Spinal cord (tissue), 10 donors: Measurements from ENCODE around the gene CROCC2. TPM values are rescaled to one million over a fixed set of nuclear protein-coding genes. Genes with fewer than 3 reads are reported as not detected.

Experiments
- DNase-seq, 6 donors: peaks; one replicate each; pipeline versions ENCODE4 v3.0.0 to v3.0.0-alpha.2; 2013 to 2015; ENCODE audit warnings: low spot score in 6 of 6, low read depth in 4 of 6
- H3K27ac ChIP-seq: one replicate; pipeline ENCODE4 v1.5.1; 2013; ENCODE audit warnings: low read depth, low read length, control low read depth
- H3K27me3 ChIP-seq: one replicate; pipeline ENCODE4 v1.6.1; 2013; ENCODE audit warnings: low read length; ENCODE audit not compliant: control insufficient read depth, insufficient read depth
- H3K36me3 ChIP-seq: one replicate; pipeline ENCODE4 v1.6.1; 2013; ENCODE audit warnings: low read length; ENCODE audit not compliant: control insufficient read depth, insufficient read depth
- H3K4me1 ChIP-seq: one replicate; pipeline ENCODE4 v1.6.1; 2013; ENCODE audit warnings: low read length; ENCODE audit not compliant: control insufficient read depth, insufficient read depth
- H3K4me3 ChIP-seq: one replicate; pipeline ENCODE4 v1.5.1; 2013; ENCODE audit warnings: low read depth, low read length, control low read depth
- H3K9me3 ChIP-seq: one replicate; pipeline ENCODE4 v1.6.1; 2013; ENCODE audit warnings: low read length; ENCODE audit not compliant: control insufficient read depth, insufficient read depth
- WGBS: methylation state at CpG from one replicate; pipeline ENCODE4 v1.1.5; 2013; ENCODE audit warnings: missing lambda C conversion rate; ENCODE audit not compliant: insufficient coverage; 5-methylcytosine and 5-hydroxymethylcytosine counted together
- polyA plus RNA-seq, 2 donors: library from polyadenylated mRNA; unstranded; fragments of 120-200 nt; gene quantifications; one replicate each; pipeline ENCODE4 v1.2.1, GENCODE V29; 2013; ENCODE audit not compliant: insufficient read length in 2 of 2
- total RNA-seq, 2 donors: library from RNA; depleted of rRNA in 1 of 2; stranded (reverse); fragments of 120-200 nt in 1 of 2; fragments of >200 nt in 1 of 2; gene quantifications; one replicate each; pipeline versions ENCODE4 v1.2.3 to v1.2.4, GENCODE V29; 2013 to 2014
- donor health status: healthy.

The CROCC2 gene
- total and polyA plus RNA-seq, 4 donors, result 0.30 to 4.4 (median 3.0) TPM

- Histone ChIP-seq H3K36me3 (peaks cover 8% of the 10 kb centered on the region), H3K27ac (no peak overlapping the region), H3K9me3 (no peaks in the 10 kb centered on the region), H3K4me1 (peaks cover 63% of the 10 kb centered on the region), H3K27me3 (no peaks in the 10 kb centered on the region), H3K4me3 (no peak overlapping the region)
- 78% methylated on average over 27 of the region's 27 CpGs for WGBS
- peak in 2 of 6 donors; percentile 62 to 64 for DNase-seq
Measured at GRCh38 chr2:240960971-240961876, 55.1 kb downstream of the CROCC2 start.

- H3K36me3 ChIP-seq, result peaks cover 8% of the 10 kb centered on the region
- peaks cover 56% of the 10 kb centered on the region for H3K4me1 ChIP-seq
- H3K4me3 ChIP-seq, result no peak overlapping the region
- H3K9me3 ChIP-seq, result no peaks in the 10 kb centered on the region
- H3K27ac ChIP-seq, result peak overlapping the region; percentile 25
- DNase-seq, result peak in 1 of 6 donors; percentile 48
- WGBS, result 87% methylated on average over 7 of the region's 12 CpGs
- no peaks in the 10 kb centered on the region for H3K27me3 ChIP-seq
Measured at GRCh38 chr2:240961910-240962299, 55.8 kb downstream of the CROCC2 start.

- H3K36me3 ChIP-seq, result peaks cover 8% of the 10 kb centered on the region
- WGBS, result 30% methylated on average over 23 of the region's 29 CpGs
- peaks cover 50% of the 10 kb centered on the region for H3K4me1 ChIP-seq
- DNase-seq, result peak in 2 of 6 donors; percentile 61 to 86
- no peak overlapping the region for H3K4me3 ChIP-seq
- H3K27me3 ChIP-seq, result no peaks in the 10 kb centered on the region
- H3K9me3 ChIP-seq, result no peaks in the 10 kb centered on the region
- peak overlapping the region; percentile 76 for H3K27ac ChIP-seq
Measured at GRCh38 chr2:240962300-240963064, 56.3 kb downstream of the CROCC2 start.

GRCh38 chr2:240963065-240963867 lies 57.1 kb downstream of the CROCC2 start:
- 92% methylated on average over 33 of the region's 33 CpGs for WGBS

GRCh38 chr2:240963868-240964703 lies 58.0 kb downstream of the CROCC2 start:
- Histone ChIP-seq H3K4me1 (peaks cover 34% of the 10 kb centered on the region), H3K4me3 (no peak overlapping the region), H3K27me3 (no peaks in the 10 kb centered on the region), H3K36me3 (peaks cover 13% of the 10 kb centered on the region), H3K9me3 (no peaks in the 10 kb centered on the region), H3K27ac (no peak overlapping the region)
- WGBS, result 90% methylated on average over 20 of the region's 20 CpGs
- no peak for DNase-seq

More at GRCh38 chr2:240963065-240963867, 57.1 kb downstream of the CROCC2 start:
- Histone ChIP-seq H3K4me1 (peaks cover 43% of the 10 kb centered on the region), H3K9me3 (no peaks in the 10 kb centered on the region), H3K27ac (no peak overlapping the region), H3K4me3 (no peak overlapping the region), H3K36me3 (peaks cover 8% of the 10 kb centered on the region), H3K27me3 (no peaks in the 10 kb centered on the region)
- no peak for DNase-seq

GRCh38 chr2:240964704-240965295 lies 58.7 kb downstream of the CROCC2 start:
- Histone ChIP-seq H3K4me1 (peaks cover 32% of the 10 kb centered on the region), H3K9me3 (no peaks in the 10 kb centered on the region), H3K36me3 (peaks cover 13% of the 10 kb centered on the region), H3K27me3 (no peaks in the 10 kb centered on the region), H3K4me3 (no peak overlapping the region), H3K27ac (no peak overlapping the region)
- 96% methylated on average over 13 of the region's 15 CpGs for WGBS
- no peak for DNase-seq

GRCh38 chr2:240965296-240965904 lies 59.3 kb downstream of the CROCC2 start:
- Histone ChIP-seq H3K4me1 (peaks cover 26% of the 10 kb centered on the region), H3K36me3 (peaks cover 13% of the 10 kb centered on the region), H3K27ac (no peak overlapping the region), H3K4me3 (no peak overlapping the region), H3K9me3 (no peaks in the 10 kb centered on the region), H3K27me3 (no peaks in the 10 kb centered on the region)
- 89% methylated on average over 14 of the region's 22 CpGs for WGBS
- no peak for DNase-seq

GRCh38 chr2:240965905-240966456 lies 59.8 kb downstream of the CROCC2 start:
- peaks cover 13% of the 10 kb centered on the region for H3K36me3 ChIP-seq
- no peak overlapping the region for H3K4me3 ChIP-seq
- peaks cover 1% of the 10 kb centered on the region for H3K27me3 ChIP-seq
- DNase-seq, result no peak
- peaks cover 20% of the 10 kb centered on the region for H3K4me1 ChIP-seq
- H3K27ac ChIP-seq, result no peak overlapping the region
- H3K9me3 ChIP-seq, result no peaks in the 10 kb centered on the region
- 89% methylated on average over 24 of the region's 28 CpGs for WGBS
